Activated naive CD4-positive, alpha-beta T cell treated with anti-CD3 and anti-CD28 coated beads, Interleukin-2, amount 10 ng/mL, durations not matched to agents 7 days and 5 days (primary cell): ENCODE results near the gene STK36.

Experiments
- CTCF ChIA-PET: fragments of 350-600 bp; sonication (Branson Sonifier 250); formaldehyde crosslinking; loops from one replicate; lab custom pipeline; 2021; ENCODE audit warnings: antibody characterized with exemption; lab: Charles Lee
- DNase-seq: peaks from one replicate; pipeline ENCODE4 v3.0.0-alpha.2; 2020
- H3K27ac Mint-ChIP-seq: one replicate; pipeline ENCODE4 v1.8.0; 2021; ENCODE audit warnings: mild to moderate bottlenecking, moderate library complexity, mixed read lengths
- H3K27me3 Mint-ChIP-seq: one replicate; pipeline ENCODE4 v1.8.0; 2021; ENCODE audit warnings: mild to moderate bottlenecking, mixed read lengths
- H3K36me3 Mint-ChIP-seq: one replicate; pipeline ENCODE4 v1.8.0; 2021; ENCODE audit warnings: mixed read lengths
- H3K4me1 Mint-ChIP-seq: one replicate; pipeline ENCODE4 v1.8.0; 2021; ENCODE audit warnings: mixed read lengths
- H3K4me3 Mint-ChIP-seq: one replicate; pipeline ENCODE4 v1.8.0; 2021; ENCODE audit warnings: mild to moderate bottlenecking, moderate library complexity, mixed read lengths
- H3K9me3 Mint-ChIP-seq: one replicate; pipeline ENCODE4 v1.8.0; 2021; ENCODE audit warnings: mixed read lengths

Gene STK36

GRCh38 chr2:218732761-218733158 is 60.9 kb downstream of the STK36 start:
- peaks cover 9% of the 10 kb centered on the region for H3K36me3 Mint-ChIP-seq
- no peak overlapping the region for H3K27ac Mint-ChIP-seq
- no peak overlapping the region for H3K4me3 Mint-ChIP-seq
- DNase-seq: no peak
- CTCF ChIA-PET: interaction anchor here (0.5 to 8.4 kb wide), 3 partner anchors 21 to 339 kb away, joined by 3 to 89 read pairs (median 4); no protein-coding TSS in a partner anchor
- H3K9me3 Mint-ChIP-seq: peaks cover 1% of the 10 kb centered on the region
- H3K27me3 Mint-ChIP-seq: no peaks in the 10 kb centered on the region
- H3K4me1 Mint-ChIP-seq: peaks cover 13% of the 10 kb centered on the region

GRCh38 chr2:218733171-218734021 is 61.5 kb downstream of the STK36 start:
- CTCF ChIA-PET: interaction anchor here (0.5 kb wide), 1 partner anchor 340 kb away, joined by 4 read pairs; no protein-coding TSS in a partner anchor
- Mint-ChIP-seq H3K27me3 (no peaks in the 10 kb centered on the region), H3K27ac (no peak overlapping the region), H3K36me3 (peaks cover 13% of the 10 kb centered on the region), H3K4me1 (peaks cover 13% of the 10 kb centered on the region), H3K9me3 (no peaks in the 10 kb centered on the region), H3K4me3 (no peak overlapping the region)
- peak; percentile 38 for DNase-seq

- CTCF ChIA-PET: no interaction called here
- Mint-ChIP-seq H3K4me3 (no peak overlapping the region), H3K27me3 (no peaks in the 10 kb centered on the region), H3K9me3 (no peaks in the 10 kb centered on the region), H3K36me3 (peaks cover 18% of the 10 kb centered on the region), H3K4me1 (peaks cover 13% of the 10 kb centered on the region), H3K27ac (no peak overlapping the region)
- no peak for DNase-seq
Observed at GRCh38 chr2:218734190-218734975, 62.5 kb downstream of the STK36 start.

GRCh38 chr2:218736531-218736930 is 64.6 kb downstream of the STK36 start:
- CTCF ChIA-PET: no interaction called here
- peaks cover 13% of the 10 kb centered on the region for H3K4me1 Mint-ChIP-seq
- no peaks in the 10 kb centered on the region for H3K27me3 Mint-ChIP-seq
- no peaks in the 10 kb centered on the region for H3K9me3 Mint-ChIP-seq
- no peak for DNase-seq
- no peak overlapping the region for H3K27ac Mint-ChIP-seq
- H3K4me3 Mint-ChIP-seq: no peak overlapping the region
- peaks cover 21% of the 10 kb centered on the region for H3K36me3 Mint-ChIP-seq

GRCh38 chr2:218743068-218743467 is 71.2 kb downstream of the STK36 start:
- Mint-ChIP-seq H3K36me3 (peaks cover 37% of the 10 kb centered on the region), H3K27me3 (no peaks in the 10 kb centered on the region), H3K4me3 (no peak overlapping the region), H3K9me3 (no peaks in the 10 kb centered on the region), H3K4me1 (peaks cover 3% of the 10 kb centered on the region), H3K27ac (no peak overlapping the region)
- CTCF ChIA-PET: no interaction called here
- DNase-seq: no peak

GRCh38 chr2:218744615-218745014 is 72.7 kb downstream of the STK36 start:
- H3K36me3 Mint-ChIP-seq: peaks cover 36% of the 10 kb centered on the region
- no peak overlapping the region for H3K4me3 Mint-ChIP-seq
- peak overlapping the region; percentile 3 for H3K27ac Mint-ChIP-seq
- CTCF ChIA-PET: interaction anchor here (1.0 to 1.1 kb wide), 2 partner anchors 14 to 17 kb away, joined by 3 read pairs; no protein-coding TSS in a partner anchor
- no peaks in the 10 kb centered on the region for H3K27me3 Mint-ChIP-seq
- H3K9me3 Mint-ChIP-seq: no peaks in the 10 kb centered on the region
- peaks cover 3% of the 10 kb centered on the region for H3K4me1 Mint-ChIP-seq
- DNase-seq: no peak

GRCh38 chr2:218745160-218745558 is 73.3 kb downstream of the STK36 start:
- H3K4me1 Mint-ChIP-seq: peaks cover 3% of the 10 kb centered on the region
- DNase-seq: no peak
- no peaks in the 10 kb centered on the region for H3K27me3 Mint-ChIP-seq
- no peaks in the 10 kb centered on the region for H3K9me3 Mint-ChIP-seq
- CTCF ChIA-PET: interaction anchor here (1.0 to 1.7 kb wide), 3 partner anchors 14 to 102 kb away, joined by 3 to 6 read pairs (median 3); no protein-coding TSS in a partner anchor
- peak overlapping the region; percentile 4 for H3K27ac Mint-ChIP-seq
- H3K36me3 Mint-ChIP-seq: peaks cover 37% of the 10 kb centered on the region
- H3K4me3 Mint-ChIP-seq: no peak overlapping the region

GRCh38 chr2:218745559-218746469 is 73.9 kb downstream of the STK36 start:
- peak overlapping the region; percentile 4 for H3K27ac Mint-ChIP-seq
- CTCF ChIA-PET: interaction anchor here (1.0 to 1.7 kb wide), 3 partner anchors 18 to 102 kb away, joined by 3 to 6 read pairs (median 4); no protein-coding TSS in a partner anchor
- H3K4me3 Mint-ChIP-seq: no peak overlapping the region

GRCh38 chr2:218746470-218746795 is 74.5 kb downstream of the STK36 start:
- no peaks in the 10 kb centered on the region for H3K9me3 Mint-ChIP-seq
- no peak overlapping the region for H3K27ac Mint-ChIP-seq
- no peaks in the 10 kb centered on the region for H3K27me3 Mint-ChIP-seq
- peaks cover 41% of the 10 kb centered on the region for H3K36me3 Mint-ChIP-seq
- CTCF ChIA-PET: interaction anchor here (1.1 to 1.7 kb wide), 2 partner anchors 19 to 101 kb away, joined by 4 to 6 read pairs; no protein-coding TSS in a partner anchor
- peaks cover 3% of the 10 kb centered on the region for H3K4me1 Mint-ChIP-seq
- no peak overlapping the region for H3K4me3 Mint-ChIP-seq
- no peak for DNase-seq

More at GRCh38 chr2:218745559-218746469, 73.9 kb downstream of the STK36 start:
- Mint-ChIP-seq H3K36me3 (peaks cover 40% of the 10 kb centered on the region), H3K4me1 (peaks cover 3% of the 10 kb centered on the region), H3K27me3 (no peaks in the 10 kb centered on the region), H3K9me3 (no peaks in the 10 kb centered on the region)
- no peak for DNase-seq

GRCh38 chr2:218746960-218747359 is 75.1 kb downstream of the STK36 start:
- Mint-ChIP-seq H3K27me3 (no peaks in the 10 kb centered on the region), H3K36me3 (peaks cover 43% of the 10 kb centered on the region), H3K27ac (no peak overlapping the region), H3K9me3 (no peaks in the 10 kb centered on the region), H3K4me1 (peaks cover 3% of the 10 kb centered on the region), H3K4me3 (no peak overlapping the region)
- CTCF ChIA-PET: interaction anchor here (0.6 to 1.7 kb wide), 3 partner anchors 19 to 518 kb away, joined by 3 to 6 read pairs (median 4); no protein-coding TSS in a partner anchor
- DNase-seq: no peak

- Mint-ChIP-seq H3K27me3 (no peaks in the 10 kb centered on the region), H3K9me3 (no peaks in the 10 kb centered on the region), H3K36me3 (peaks cover 52% of the 10 kb centered on the region), H3K4me1 (peaks cover 3% of the 10 kb centered on the region), H3K4me3 (no peak overlapping the region), H3K27ac (no peak overlapping the region)
- no peak for DNase-seq
- CTCF ChIA-PET: no interaction called here
Observed at GRCh38 chr2:218748741-218749441, 77.0 kb downstream of the STK36 start.
